ENCODE results near the gene ADAMTS8.
"Not testable (repeated sequence)": the region's sequence is repeated elsewhere in the genome, so short reads cannot be mapped to it uniquely, and the experiment has no call there.

Gene ADAMTS8

DNA sequence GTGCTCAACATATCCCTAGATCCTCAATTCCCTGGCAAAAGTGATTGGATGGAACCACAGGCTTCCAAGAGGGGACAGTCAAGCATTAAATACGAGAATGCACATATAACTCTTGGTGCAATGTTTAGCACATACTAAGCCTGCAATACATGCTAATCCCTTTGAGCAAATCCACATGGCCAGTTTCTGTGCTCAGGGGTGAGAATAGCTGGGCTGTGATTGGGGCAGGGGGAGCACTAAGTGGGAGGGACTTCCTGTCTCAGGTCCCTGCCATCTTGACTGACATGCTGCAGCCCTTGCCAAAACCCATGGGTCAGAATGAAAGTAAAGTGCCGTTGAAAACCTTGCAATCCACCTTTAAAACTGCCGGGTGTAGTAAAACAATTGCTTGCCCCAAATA is 17.4 kb upstream of the ADAMTS8 start:
- WGBS (ENCODE audit: extremely low coverage, insufficient coverage, low lambda C conversion rate), result no CpG with 5 or more reads among the region's 3 CpGs
- Histone ChIP-seq H2BK120ac (ENCODE audit: low read depth, low read length) (no peak overlapping the region), H3K36me3 (ENCODE audit: control insufficient read depth, insufficient read depth, low read length) (no peaks in the 10 kb centered on the region), H2BK15ac (replicated peaks; ENCODE audit: low read depth) (no peak overlapping the region), H3K4me3 (ENCODE audit: low read length) (no peak overlapping the region), H3K79me1 (ENCODE audit: low read length) (no peaks in the 10 kb centered on the region), H3K4me1 (ENCODE audit: control insufficient read depth, low read depth, low read length) (peaks cover 7% of the 10 kb centered on the region), H2BK5ac (ENCODE audit: low read length) (no peak overlapping the region), H3K27ac (ENCODE audit: low read depth, low read length) (no peak overlapping the region), H3K23ac (ENCODE audit: low read length) (no peak overlapping the region), H3K79me2 (ENCODE audit: control insufficient read depth, insufficient read depth, low read length) (no peaks in the 10 kb centered on the region), H4K5ac (ENCODE audit: low read length) (no peak overlapping the region), H4K8ac (ENCODE audit: low read depth, low read length) (no peak overlapping the region), H3K4me2 (ENCODE audit: low read length) (no peak overlapping the region), H3K56ac (ENCODE audit: low read length) (no peak overlapping the region), H3K18ac (ENCODE audit: low read length) (no peak overlapping the region), H2AK5ac (ENCODE audit: low read length) (no peak overlapping the region), H3K9ac (ENCODE audit: low read length) (no peak overlapping the region), H3K4ac (ENCODE audit: low read depth, low read length) (no peak overlapping the region), H3K27me3 (ENCODE audit: insufficient read depth, low read length, poor library complexity) (no peaks in the 10 kb centered on the region)
- DNase-seq, result no peak

DNA sequence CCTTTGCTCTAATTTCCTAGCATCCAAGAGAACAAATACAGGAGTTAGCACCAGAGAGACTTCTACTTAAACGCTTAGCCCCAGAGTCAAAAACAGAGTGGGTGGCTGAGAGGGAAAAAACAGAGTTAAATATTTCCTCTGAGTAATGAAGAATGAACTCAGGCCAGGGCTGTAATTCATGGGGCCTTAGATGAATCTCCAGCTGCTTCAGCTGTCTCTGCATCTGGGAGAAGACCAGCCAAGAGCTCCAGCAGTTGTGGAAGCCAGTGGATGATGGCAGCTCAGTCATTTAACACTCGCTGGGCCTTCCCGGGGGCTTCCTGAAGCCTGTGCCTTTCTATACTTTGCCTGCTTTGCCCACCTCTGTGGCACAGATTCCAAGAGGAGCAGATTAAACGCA is 14.3 kb upstream of the ADAMTS8 start:
- no peaks in the 10 kb centered on the region for H3K79me1 ChIP-seq (ENCODE audit: low read length)
- no peak overlapping the region for H3K27ac ChIP-seq (ENCODE audit: low read depth, low read length)
- WGBS (ENCODE audit: extremely low coverage, insufficient coverage, low lambda C conversion rate), result no CpG with 5 or more reads among the region's 4 CpGs

DNA sequence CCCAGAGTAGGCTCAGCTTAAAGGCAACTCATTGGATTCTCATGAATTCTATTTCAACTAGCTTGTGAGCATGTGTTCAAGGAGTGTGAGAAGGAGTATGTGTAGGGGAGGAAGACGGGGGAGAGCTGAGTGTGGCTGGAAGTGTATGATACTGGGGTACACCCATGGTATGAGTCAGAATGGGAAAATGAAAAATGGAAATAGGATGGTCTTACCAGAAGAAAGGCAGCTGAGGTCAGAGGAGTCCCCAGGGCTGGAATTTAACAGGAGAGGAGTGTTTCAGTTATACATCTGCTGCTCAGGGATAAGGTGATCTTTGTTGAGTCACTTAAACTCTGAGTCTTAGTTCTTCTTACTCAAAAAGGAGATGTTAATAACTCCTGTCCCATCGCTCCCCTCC is 13.3 kb upstream of the ADAMTS8 start:
- Histone ChIP-seq H2BK5ac (ENCODE audit: low read length) (no peak overlapping the region), H2AK5ac (ENCODE audit: low read length) (no peak overlapping the region), H3K23ac (ENCODE audit: low read length) (no peak overlapping the region), H3K4me3 (ENCODE audit: low read length) (no peak overlapping the region), H3K18ac (ENCODE audit: low read length) (no peak overlapping the region), H4K8ac (ENCODE audit: low read depth, low read length) (no peak overlapping the region), H3K27me3 (ENCODE audit: insufficient read depth, low read length, poor library complexity) (no peaks in the 10 kb centered on the region), H2BK120ac (ENCODE audit: low read depth, low read length) (no peak overlapping the region), H3K79me1 (ENCODE audit: low read length) (no peaks in the 10 kb centered on the region), H3K79me2 (ENCODE audit: control insufficient read depth, insufficient read depth, low read length) (no peaks in the 10 kb centered on the region), H3K4me1 (ENCODE audit: control insufficient read depth, low read depth, low read length) (no peaks in the 10 kb centered on the region), H3K9ac (ENCODE audit: low read length) (no peak overlapping the region), H3K27ac (ENCODE audit: low read depth, low read length) (no peak overlapping the region), H3K56ac (ENCODE audit: low read length) (no peak overlapping the region), H3K4me2 (ENCODE audit: low read length) (no peak overlapping the region), H3K4ac (ENCODE audit: low read depth, low read length) (no peak overlapping the region), H3K36me3 (ENCODE audit: control insufficient read depth, insufficient read depth, low read length) (no peaks in the 10 kb centered on the region), H2BK15ac (replicated peaks; ENCODE audit: low read depth) (no peak overlapping the region), H4K5ac (ENCODE audit: low read length) (no peak overlapping the region)
- WGBS (ENCODE audit: extremely low coverage, insufficient coverage, low lambda C conversion rate), result no CpG with 5 or more reads among the region's 2 CpGs
- DNase-seq, result no peak

More for the DNA sequence above, 14.3 kb upstream of the ADAMTS8 start:
- no peak overlapping the region for H3K9ac ChIP-seq (ENCODE audit: low read length)
- no peak overlapping the region for H3K56ac ChIP-seq (ENCODE audit: low read length)
- no peaks in the 10 kb centered on the region for H3K79me2 ChIP-seq (ENCODE audit: control insufficient read depth, insufficient read depth, low read length)
- H3K23ac ChIP-seq (ENCODE audit: low read length), result no peak overlapping the region
- no peaks in the 10 kb centered on the region for H3K36me3 ChIP-seq (ENCODE audit: control insufficient read depth, insufficient read depth, low read length)
- H2AK5ac ChIP-seq (ENCODE audit: low read length), result no peak overlapping the region
- no peak overlapping the region for H3K18ac ChIP-seq (ENCODE audit: low read length)
- no peak overlapping the region for H3K4me2 ChIP-seq (ENCODE audit: low read length)
- H3K4ac ChIP-seq (ENCODE audit: low read depth, low read length), result no peak overlapping the region
- no peaks in the 10 kb centered on the region for H3K27me3 ChIP-seq (ENCODE audit: insufficient read depth, low read length, poor library complexity)
- H2BK120ac ChIP-seq (ENCODE audit: low read depth, low read length), result no peak overlapping the region
- no peak overlapping the region for H4K8ac ChIP-seq (ENCODE audit: low read depth, low read length)
- no peak for DNase-seq
- H2BK15ac ChIP-seq (replicated peaks; ENCODE audit: low read depth), result no peak overlapping the region
- no peak overlapping the region for H3K4me3 ChIP-seq (ENCODE audit: low read length)
- H3K4me1 ChIP-seq (ENCODE audit: control insufficient read depth, low read depth, low read length), result no peaks in the 10 kb centered on the region
- H4K5ac ChIP-seq (ENCODE audit: low read length), result no peak overlapping the region
- H2BK5ac ChIP-seq (ENCODE audit: low read length), result no peak overlapping the region

DNA sequence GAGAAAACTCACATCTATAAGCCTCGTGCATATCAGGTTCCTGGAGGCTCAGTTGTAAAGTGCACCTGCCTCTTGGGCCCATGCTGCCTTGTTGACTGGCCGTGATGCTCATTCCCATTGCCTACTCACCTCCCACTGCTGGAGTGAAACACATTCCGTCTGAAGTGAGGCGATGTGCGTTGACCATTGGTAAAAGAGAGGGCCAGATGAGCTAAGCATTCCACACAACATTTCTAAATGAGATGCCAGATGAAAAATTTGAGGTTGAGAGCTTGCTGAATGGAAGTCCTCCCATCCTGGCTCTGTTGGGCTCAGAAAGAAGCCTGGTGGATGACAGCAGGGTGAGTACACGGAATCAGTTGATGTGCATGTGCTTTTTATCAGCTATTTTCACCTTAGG is 11.5 kb upstream of the ADAMTS8 start:
- Histone ChIP-seq H3K9ac (ENCODE audit: low read length) (no peak overlapping the region), H3K18ac (ENCODE audit: low read length) (no peak overlapping the region), H2BK120ac (ENCODE audit: low read depth, low read length) (no peak overlapping the region), H3K27ac (ENCODE audit: low read depth, low read length) (no peak overlapping the region), H3K4me3 (ENCODE audit: low read length) (no peak overlapping the region), H3K56ac (ENCODE audit: low read length) (no peak overlapping the region), H3K36me3 (ENCODE audit: control insufficient read depth, insufficient read depth, low read length) (no peaks in the 10 kb centered on the region), H3K4ac (ENCODE audit: low read depth, low read length) (no peak overlapping the region), H3K79me2 (ENCODE audit: control insufficient read depth, insufficient read depth, low read length) (no peaks in the 10 kb centered on the region), H3K79me1 (ENCODE audit: low read length) (no peaks in the 10 kb centered on the region), H4K5ac (ENCODE audit: low read length) (no peak overlapping the region), H3K4me1 (ENCODE audit: control insufficient read depth, low read depth, low read length) (no peaks in the 10 kb centered on the region), H2BK5ac (ENCODE audit: low read length) (no peak overlapping the region), H4K8ac (ENCODE audit: low read depth, low read length) (no peak overlapping the region), H3K4me2 (ENCODE audit: low read length) (no peak overlapping the region), H2BK15ac (replicated peaks; ENCODE audit: low read depth) (no peak overlapping the region), H3K27me3 (ENCODE audit: insufficient read depth, low read length, poor library complexity) (no peaks in the 10 kb centered on the region), H2AK5ac (ENCODE audit: low read length) (no peak overlapping the region), H3K23ac (ENCODE audit: low read length) (no peak overlapping the region)
- WGBS (ENCODE audit: extremely low coverage, insufficient coverage, low lambda C conversion rate), result no CpG with 5 or more reads among the region's 6 CpGs
- DNase-seq, result no peak

DNA sequence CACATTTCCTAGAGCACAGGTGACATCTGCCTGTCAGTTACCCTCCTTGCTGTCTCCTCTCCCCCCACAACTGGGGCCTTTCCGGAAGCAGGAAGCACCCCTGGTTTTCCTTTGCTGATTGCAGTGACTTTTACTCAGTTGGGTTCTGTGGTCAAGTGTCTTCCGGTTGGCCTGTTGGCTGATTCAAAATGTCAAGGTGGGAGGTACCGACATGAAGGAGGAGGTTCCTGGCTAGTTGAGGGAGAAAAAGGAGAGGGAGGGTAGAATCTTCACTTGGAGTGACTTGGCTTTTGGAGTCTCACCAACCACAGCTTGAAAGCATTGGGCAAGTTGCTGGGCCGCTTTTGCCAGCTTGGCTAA is 10.7 kb upstream of the ADAMTS8 start:
- H2AK5ac ChIP-seq (ENCODE audit: low read length), result no peak overlapping the region
- H3K18ac ChIP-seq (ENCODE audit: low read length), result no peak overlapping the region
- no peaks in the 10 kb centered on the region for H3K79me2 ChIP-seq (ENCODE audit: control insufficient read depth, insufficient read depth, low read length)
- H4K5ac ChIP-seq (ENCODE audit: low read length), result no peak overlapping the region
- H3K23ac ChIP-seq (ENCODE audit: low read length), result no peak overlapping the region
- H3K27ac ChIP-seq (ENCODE audit: low read depth, low read length), result no peak overlapping the region
- H3K56ac ChIP-seq (ENCODE audit: low read length), result no peak overlapping the region
- no peaks in the 10 kb centered on the region for H3K36me3 ChIP-seq (ENCODE audit: control insufficient read depth, insufficient read depth, low read length)
- H3K27me3 ChIP-seq (ENCODE audit: insufficient read depth, low read length, poor library complexity), result no peaks in the 10 kb centered on the region
- no peak overlapping the region for H2BK120ac ChIP-seq (ENCODE audit: low read depth, low read length)
- WGBS (ENCODE audit: extremely low coverage, insufficient coverage, low lambda C conversion rate), result no CpG with 5 or more reads among the region's 4 CpGs
- H3K4me2 ChIP-seq (ENCODE audit: low read length), result no peak overlapping the region
- H2BK15ac ChIP-seq (replicated peaks; ENCODE audit: low read depth), result no peak overlapping the region
- no peak overlapping the region for H3K9ac ChIP-seq (ENCODE audit: low read length)
- DNase-seq, result no peak
- no peak overlapping the region for H4K8ac ChIP-seq (ENCODE audit: low read depth, low read length)
- H3K4me3 ChIP-seq (ENCODE audit: low read length), result no peak overlapping the region
- no peak overlapping the region for H2BK5ac ChIP-seq (ENCODE audit: low read length)
- H3K79me1 ChIP-seq (ENCODE audit: low read length), result no peaks in the 10 kb centered on the region
- H3K4ac ChIP-seq (ENCODE audit: low read depth, low read length), result no peak overlapping the region
- no peaks in the 10 kb centered on the region for H3K4me1 ChIP-seq (ENCODE audit: control insufficient read depth, low read depth, low read length)

DNA sequence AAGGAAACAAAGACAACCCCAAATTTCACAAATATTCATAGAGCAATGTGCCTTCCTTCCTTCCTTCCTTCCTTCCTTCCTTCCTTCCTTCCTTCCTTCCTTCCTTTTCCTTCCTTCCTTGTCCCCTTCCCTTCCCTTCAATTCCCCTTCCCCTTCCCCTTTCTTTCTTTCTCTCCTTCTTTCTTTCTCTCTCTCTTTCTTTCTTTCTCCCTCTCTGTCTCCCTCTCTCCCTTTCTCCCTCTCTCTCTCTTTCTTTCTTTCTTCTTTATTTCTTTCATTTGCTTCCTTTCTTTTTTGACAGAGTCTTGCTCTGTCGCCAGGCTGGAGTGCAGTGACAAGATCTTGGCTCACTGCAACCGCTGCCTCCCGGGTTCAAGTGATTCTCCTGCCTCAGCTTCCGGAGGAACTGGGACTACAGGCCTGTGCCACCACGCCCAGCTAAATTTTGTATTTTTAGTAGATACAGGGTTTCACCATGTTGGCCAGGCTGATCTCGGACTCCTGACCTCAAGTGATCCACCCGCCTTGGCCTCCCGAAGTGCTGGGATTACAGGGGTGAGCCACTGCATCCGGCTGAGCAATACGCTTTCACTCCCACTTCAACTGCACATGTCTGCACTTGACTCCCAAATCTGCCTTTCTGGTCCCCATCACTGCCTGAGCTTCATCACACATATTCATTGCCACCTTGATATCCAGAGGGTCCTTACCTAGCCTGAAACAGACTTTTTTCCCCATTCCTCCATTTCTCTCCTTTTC is 10.2 kb upstream of the ADAMTS8 start:
- not testable (repeated sequence) for H3K23ac ChIP-seq (ENCODE audit: low read length); H3K36me3 ChIP-seq (ENCODE audit: control insufficient read depth, insufficient read depth, low read length); H3K27ac ChIP-seq (ENCODE audit: low read depth, low read length); H2AK5ac ChIP-seq (ENCODE audit: low read length); H3K9ac ChIP-seq (ENCODE audit: low read length); H3K79me1 ChIP-seq (ENCODE audit: low read length); H3K79me2 ChIP-seq (ENCODE audit: control insufficient read depth, insufficient read depth, low read length); H3K4me3 ChIP-seq (ENCODE audit: low read length); DNase-seq; H2BK5ac ChIP-seq (ENCODE audit: low read length); H2BK120ac ChIP-seq (ENCODE audit: low read depth, low read length); H3K4me2 ChIP-seq (ENCODE audit: low read length); H4K5ac ChIP-seq (ENCODE audit: low read length); H3K27me3 ChIP-seq (ENCODE audit: insufficient read depth, low read length, poor library complexity); H3K4ac ChIP-seq (ENCODE audit: low read depth, low read length); H3K4me1 ChIP-seq (ENCODE audit: control insufficient read depth, low read depth, low read length); H2BK15ac ChIP-seq (replicated peaks; ENCODE audit: low read depth); H3K56ac ChIP-seq (ENCODE audit: low read length); H3K18ac ChIP-seq (ENCODE audit: low read length); H4K8ac ChIP-seq (ENCODE audit: low read depth, low read length)
- WGBS (ENCODE audit: extremely low coverage, insufficient coverage, low lambda C conversion rate), result no CpG with 5 or more reads among the region's 10 CpGs

All from mesendoderm (in vitro differentiated cells).